ENCODE measurements around the gene WNT10A.

Gene WNT10A

DNA sequence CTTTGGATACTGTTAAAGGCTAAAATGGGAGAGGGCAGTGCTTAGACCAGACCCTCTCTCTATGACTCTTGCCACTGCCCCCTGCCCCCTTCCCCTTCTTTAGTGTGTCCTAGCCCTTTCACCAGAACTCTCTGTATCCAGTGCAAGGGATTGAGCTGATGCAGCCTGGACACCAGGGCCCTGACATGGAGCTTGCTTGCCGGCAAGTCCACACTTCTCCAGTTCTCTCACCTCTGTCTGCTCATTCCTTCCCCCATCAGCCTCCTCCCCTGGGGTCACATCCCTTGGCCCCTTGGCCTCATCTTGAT, 22.6 kb upstream of the WNT10A start:
- no peak for DNase-seq

- DNase-seq: no peak
Measured at GRCh38 chr2:218858671-218859555, 21.7 kb upstream of the WNT10A start.

GRCh38 chr2:218859556-218859987, 21.1 kb upstream of the WNT10A start, which contains the start of gene WNT6:
Gene WNT6, plus strand, starts transcription at chr2:218859805. Its CDS starts 233 bp downstream, at chr2:218860038.
- no peak for DNase-seq

- DNase-seq: no peak
Measured at GRCh38 chr2:218859988-218860831, 20.4 kb upstream of the WNT10A start.

GRCh38 chr2:218860950-218861381, 19.7 kb upstream of the WNT10A start:
- DNase-seq: no peak

GRCh38 chr2:218861645-218862318, 18.9 kb upstream of the WNT10A start:
- DNase-seq: no peak

- DNase-seq: no peak
Measured at GRCh38 chr2:218863021-218863520, 17.6 kb upstream of the WNT10A start.

DNA sequence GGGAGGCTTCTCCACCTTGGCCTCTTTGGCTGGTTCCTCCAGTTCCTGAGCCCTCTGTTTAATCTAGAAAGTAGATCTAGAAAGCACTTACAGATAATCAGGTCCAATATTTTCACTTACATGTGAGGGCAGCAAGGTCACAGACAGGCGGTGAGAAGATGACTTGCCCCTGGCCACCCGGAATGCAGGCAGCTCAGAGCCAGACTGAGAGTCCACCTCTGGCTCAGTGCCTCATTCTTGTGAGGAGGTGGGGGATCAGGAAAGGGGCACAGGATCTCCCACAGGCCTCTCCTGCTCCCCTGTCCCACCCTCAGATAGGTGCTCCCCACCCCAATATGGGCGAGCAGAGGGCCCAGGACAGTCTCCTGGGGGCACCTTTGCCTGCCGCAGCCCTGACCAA, 15.3 kb upstream of the WNT10A start:
- DNase-seq: no peak

DNA sequence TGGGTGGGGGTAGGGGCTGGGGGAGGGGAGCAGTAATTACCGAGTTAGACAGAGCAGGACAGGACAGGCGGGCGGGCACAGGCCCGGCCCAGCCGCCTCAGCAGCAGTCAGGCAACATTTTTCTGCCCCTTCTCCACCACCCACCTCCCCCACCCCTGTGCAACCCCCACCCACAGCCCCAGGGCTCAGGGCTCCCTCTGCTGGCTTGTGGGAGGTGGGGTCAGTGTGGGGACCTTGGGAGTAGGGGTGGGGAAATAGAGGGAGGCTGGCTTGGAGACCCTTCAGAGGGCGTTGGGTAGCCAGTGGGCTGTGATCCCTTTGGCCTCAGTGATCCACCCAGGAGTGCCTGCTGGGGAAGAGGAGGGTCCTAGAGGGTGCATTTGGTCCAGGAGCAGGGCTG, 14.7 kb upstream of the WNT10A start:
- DNase-seq: no peak

DNA sequence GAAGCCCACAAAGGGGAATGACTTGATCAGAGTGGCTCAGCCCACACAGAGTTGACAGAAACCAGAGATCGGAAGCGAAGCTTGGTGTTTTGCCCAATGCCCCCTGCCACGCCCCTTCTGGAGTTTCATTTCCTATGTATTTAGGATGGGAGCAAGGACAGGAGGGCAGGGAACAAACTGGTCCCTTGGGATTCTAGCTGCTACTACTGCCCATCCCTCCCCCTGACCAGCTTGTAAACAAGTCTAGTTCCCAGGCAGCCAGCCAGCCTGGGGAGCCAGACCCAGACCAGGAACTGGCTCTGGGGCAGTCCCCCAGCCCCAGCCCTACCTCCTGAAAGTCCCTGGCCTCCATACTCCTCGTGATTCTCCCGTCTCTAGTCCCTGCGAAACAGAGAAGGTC, 12.8 kb upstream of the WNT10A start:
- no peak for DNase-seq

GRCh38 chr2:218869064-218869463, 11.6 kb upstream of the WNT10A start:
- DNase-seq: no peak

DNA sequence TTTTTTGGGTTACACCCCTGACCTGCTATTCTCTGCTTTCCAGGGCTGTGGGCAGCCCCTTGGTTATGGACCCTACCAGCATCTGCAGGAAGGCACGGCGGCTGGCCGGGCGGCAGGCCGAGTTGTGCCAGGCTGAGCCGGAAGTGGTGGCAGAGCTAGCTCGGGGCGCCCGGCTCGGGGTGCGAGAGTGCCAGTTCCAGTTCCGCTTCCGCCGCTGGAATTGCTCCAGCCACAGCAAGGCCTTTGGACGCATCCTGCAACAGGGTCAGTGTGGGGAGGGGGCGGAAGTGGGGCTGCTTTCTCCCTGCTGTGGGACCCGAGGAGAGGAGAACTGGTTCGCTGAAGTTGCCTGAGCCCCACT, 9.7 kb upstream of the WNT10A start:
- DNase-seq: no peak

DNA sequence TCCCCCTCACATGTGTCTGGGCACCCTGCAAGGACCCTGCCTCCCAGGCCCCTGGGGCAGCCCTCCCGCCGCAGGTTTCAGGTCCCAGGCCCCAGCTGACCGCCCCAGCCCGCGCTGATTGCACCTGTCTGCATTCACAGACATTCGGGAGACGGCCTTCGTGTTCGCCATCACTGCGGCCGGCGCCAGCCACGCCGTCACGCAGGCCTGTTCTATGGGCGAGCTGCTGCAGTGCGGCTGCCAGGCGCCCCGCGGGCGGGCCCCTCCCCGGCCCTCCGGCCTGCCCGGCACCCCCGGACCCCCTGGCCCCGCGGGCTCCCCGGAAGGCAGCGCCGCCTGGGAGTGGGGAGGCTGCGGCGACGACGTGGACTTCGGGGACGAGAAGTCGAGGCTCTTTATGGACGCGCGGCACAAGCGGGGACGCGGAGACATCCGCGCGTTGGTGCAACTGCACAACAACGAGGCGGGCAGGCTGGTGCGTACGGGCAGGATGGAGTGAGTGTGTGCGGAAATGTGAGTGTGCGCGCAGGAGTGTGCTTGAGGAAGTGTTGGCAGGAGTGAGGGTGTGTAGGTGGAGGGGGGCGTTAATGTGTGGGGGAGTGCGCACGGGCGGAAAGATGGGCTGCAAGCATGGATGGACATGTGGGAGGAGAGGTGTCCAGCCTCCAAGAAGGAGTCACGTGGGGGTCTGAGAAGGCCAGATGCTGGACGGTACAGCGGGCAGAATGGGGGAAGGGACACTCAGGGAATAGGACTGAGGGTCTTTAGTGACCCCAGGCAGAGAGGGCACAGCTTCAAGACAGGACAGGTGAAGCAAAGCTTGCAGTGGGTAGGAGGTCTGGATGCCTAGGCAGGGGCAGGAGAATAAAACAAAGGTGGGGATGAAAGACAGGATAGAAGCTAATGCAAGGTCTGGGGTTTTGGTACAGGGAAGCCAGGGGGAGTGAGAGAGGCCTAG, 9.0 kb upstream of the WNT10A start:
- DNase-seq: no peak

- no peak for DNase-seq
Measured at GRCh38 chr2:218872645-218873358, 7.8 kb upstream of the WNT10A start.

DNA sequence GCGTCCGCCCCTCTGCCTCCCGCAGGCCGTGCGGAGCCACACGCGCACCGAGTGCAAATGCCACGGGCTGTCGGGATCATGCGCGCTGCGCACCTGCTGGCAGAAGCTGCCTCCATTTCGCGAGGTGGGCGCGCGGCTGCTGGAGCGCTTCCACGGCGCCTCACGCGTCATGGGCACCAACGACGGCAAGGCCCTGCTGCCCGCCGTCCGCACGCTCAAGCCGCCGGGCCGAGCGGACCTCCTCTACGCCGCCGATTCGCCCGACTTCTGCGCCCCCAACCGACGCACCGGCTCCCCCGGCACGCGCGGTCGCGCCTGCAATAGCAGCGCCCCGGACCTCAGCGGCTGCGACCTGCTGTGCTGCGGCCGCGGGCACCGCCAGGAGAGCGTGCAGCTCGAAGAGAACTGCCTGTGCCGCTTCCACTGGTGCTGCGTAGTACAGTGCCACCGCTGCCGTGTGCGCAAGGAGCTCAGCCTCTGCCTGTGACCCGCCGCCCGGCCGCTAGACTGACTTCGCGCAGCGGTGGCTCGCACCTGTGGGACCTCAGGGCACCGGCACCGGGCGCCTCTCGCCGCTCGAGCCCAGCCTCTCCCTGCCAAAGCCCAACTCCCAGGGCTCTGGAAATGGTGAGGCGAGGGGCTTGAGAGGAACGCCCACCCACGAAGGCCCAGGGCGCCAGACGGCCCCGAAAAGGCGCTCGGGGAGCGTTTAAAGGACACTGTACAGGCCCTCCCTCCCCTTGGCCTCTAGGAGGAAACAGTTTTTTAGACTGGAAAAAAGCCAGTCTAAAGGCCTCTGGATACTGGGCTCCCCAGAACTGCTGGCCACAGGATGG, 7.1 kb upstream of the WNT10A start:
- no peak for DNase-seq

DNA sequence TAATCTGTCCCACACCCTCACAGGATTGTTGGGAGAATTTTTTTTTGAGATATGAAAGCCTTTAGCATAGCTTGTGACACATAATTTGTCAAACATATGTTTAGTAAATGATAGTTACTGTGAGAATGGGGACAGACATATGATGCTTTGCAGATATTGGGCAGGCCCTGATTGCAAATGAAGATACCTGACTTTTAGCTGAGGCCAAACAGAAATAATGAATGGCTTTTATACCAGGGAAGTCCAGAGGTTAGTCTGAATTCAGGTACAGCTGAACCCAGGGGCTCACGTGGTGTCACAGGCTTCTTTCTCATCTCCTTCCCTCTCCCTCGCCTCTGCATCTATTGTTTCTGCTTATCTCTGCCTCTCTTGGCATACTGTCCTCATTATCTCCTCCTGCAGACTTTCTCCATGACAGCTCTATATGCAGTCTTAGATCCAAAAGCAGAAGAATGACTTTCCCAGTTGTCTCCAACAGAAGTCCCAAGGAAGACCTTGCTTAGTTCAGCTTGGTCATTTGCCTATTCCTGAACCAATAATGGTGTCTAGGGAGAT, 4.9 kb upstream of the WNT10A start:
- no peak for DNase-seq

DNA sequence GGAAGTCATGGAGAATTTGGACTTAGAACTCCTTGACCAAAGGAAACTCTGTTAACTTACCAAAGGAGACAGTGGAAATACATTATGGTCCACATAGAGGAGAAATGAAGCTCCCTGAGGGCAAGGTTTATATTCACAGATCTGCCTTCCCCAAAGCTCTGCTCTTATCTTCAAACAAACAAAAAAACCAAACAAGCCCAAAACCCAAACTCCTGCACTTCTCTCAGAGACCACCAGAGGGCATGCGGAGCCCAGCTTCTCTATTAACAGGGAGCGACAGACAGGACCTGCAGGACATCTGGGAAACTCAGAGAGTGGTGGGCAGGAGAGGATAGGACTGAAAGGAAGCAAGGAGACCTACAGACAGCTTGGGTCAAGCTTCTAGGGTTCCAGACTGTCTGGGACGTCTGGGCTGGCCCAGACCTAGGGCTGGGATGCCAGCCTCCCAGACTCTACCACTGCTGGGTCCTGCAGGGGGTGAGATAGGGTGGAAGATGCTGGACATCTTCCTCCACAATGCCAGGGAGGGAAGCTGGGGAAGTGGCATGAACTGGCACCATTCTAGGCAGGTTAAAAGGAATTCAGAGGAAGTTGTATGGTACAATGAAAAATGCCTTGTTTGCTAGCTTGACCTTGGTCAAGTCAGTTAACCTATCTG, 4.0 kb upstream of the WNT10A start:
- peak; percentile 73 for DNase-seq

GRCh38 chr2:218877331-218877730, 3.3 kb upstream of the WNT10A start:
- DNase-seq: no peak

DNA sequence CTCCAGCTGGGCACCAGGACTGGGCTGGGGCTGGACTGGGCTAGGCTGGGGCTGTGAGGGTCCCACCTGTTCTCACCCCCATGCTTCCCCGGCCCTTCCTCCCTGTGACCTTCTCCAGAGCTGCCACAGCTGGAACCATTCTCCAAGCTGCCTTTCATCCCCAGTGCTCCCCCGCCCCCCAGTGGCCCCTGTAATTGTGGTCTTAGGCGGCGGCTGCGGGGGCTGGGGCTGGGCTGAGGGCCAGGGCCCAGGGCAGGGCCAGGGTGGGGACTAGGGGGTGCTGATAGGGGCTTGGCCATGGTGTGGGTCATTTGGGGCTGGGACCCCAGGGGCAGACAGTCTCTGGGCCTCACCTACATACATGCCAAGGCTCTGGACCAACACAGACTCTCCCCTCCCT, 2.8 kb upstream of the WNT10A start:
- DNase-seq: no peak

DNA sequence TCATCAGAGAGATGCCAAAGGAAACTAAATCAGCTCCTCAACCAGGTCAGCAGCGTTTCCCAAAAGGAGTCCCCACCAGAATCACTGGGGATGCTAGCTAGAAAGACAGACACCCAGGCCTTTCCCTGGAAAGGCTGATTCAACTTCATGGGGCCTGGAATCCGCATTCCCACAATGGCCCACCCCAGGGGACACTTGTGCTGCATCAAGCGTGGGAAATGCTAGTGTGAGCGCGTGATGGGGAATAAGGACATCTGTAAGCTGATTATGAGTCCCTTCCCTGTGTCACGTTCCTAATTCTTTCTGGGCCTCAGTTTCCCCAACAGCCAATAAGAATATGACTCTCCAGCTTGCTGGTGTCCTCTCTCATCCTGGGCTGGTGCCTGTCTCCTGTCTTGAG, 2.2 kb upstream of the WNT10A start:
- DNase-seq: no peak
